WTC11 (cell line): ENCODE results near the gene CFAP91. TPM values are rescaled to one million over a fixed set of nuclear protein-coding genes. Genes with fewer than 3 reads are reported as not detected.

Experiments used
- ATAC-seq: fragments of 200-7000 bp; cut with Tn5 transposase; 2 replicates; pipeline ENCODE4 v1.10.0; 2021; ENCODE audit warnings: mild to moderate bottlenecking, moderate library complexity
- Bru-seq: library from RNA; stranded (reverse); fragments of 400-500 nt; gene quantifications from one replicate; lab custom pipeline; 2021; lab: Mats Ljungman, UMichigan
- CTCF ChIA-PET: fragments of 300-600 bp; sonication (Branson Sonifier 250); formaldehyde crosslinking; loops from one replicate; lab custom pipeline; 2021; ENCODE audit warnings: antibody characterized with exemption; lab: Charles Lee
- POLR2A ChIA-PET: fragments of 350-600 bp; sonication (Branson Sonifier 250); formaldehyde crosslinking; loops from one replicate; lab custom pipeline; 2021; ENCODE audit warnings: antibody characterized with exemption; lab: Charles Lee
- DNase-seq: peaks from one replicate; pipeline ENCODE4 v3.0.0; 2021; ENCODE audit warnings: low spot score
- H3K27ac Mint-ChIP-seq: 2 replicates; pipeline ENCODE4 v1.8.0; 2021; ENCODE audit warnings: mixed read lengths
- H3K27me3 Mint-ChIP-seq: 2 replicates; pipeline ENCODE4 v1.8.0; 2021; ENCODE audit warnings: low read depth, mild to moderate bottlenecking, moderate library complexity, mixed read lengths
- H3K36me3 Mint-ChIP-seq: 2 replicates; pipeline ENCODE4 v1.8.0; 2021; ENCODE audit warnings: mixed read lengths
- H3K4me1 Mint-ChIP-seq: 2 replicates; pipeline ENCODE4 v1.8.0; 2022; ENCODE audit warnings: mixed read lengths
- H3K4me3 Mint-ChIP-seq: 2 replicates; pipeline ENCODE4 v1.8.0; 2021; ENCODE audit warnings: mild to moderate bottlenecking, moderate library complexity, mixed read lengths
- H3K9me3 Mint-ChIP-seq: 2 replicates; pipeline ENCODE4 v1.8.0; 2021; ENCODE audit warnings: mixed read lengths
- ATF3 ChIP-seq: sonication (generic); formaldehyde crosslinking; conservative IDR thresholded peaks from 2 replicates; pipeline ENCODE4 v1.8.1; 2022; ENCODE audit warnings: mild to moderate bottlenecking, missing genetic modification reagents
- CBFB ChIP-seq: sonication (generic); formaldehyde crosslinking; IDR thresholded peaks from 2 replicates; pipeline ENCODE4 v1.8.1; 2022; ENCODE audit warnings: mild to moderate bottlenecking, low read depth, missing genetic modification reagents
- E2F5 ChIP-seq: sonication (generic); formaldehyde crosslinking; IDR thresholded peaks from 2 replicates; pipeline ENCODE4 v1.8.1; 2022; ENCODE audit warnings: mild to moderate bottlenecking, moderate library complexity, missing genetic modification reagents
- FOXP1 ChIP-seq: sonication (generic); formaldehyde crosslinking; IDR thresholded peaks from 2 replicates; pipeline ENCODE4 v1.8.0; 2022; ENCODE audit warnings: missing genetic modification reagents, mild to moderate bottlenecking, moderate library complexity, borderline replicate concordance
- GABPB1 ChIP-seq: sonication (generic); formaldehyde crosslinking; IDR thresholded peaks from 2 replicates; pipeline ENCODE4 v1.8.1; 2023; ENCODE audit warnings: mild to moderate bottlenecking, missing genetic modification reagents
- HMGXB4 ChIP-seq: sonication (generic); formaldehyde crosslinking; IDR thresholded peaks from 2 replicates; pipeline ENCODE4 v1.8.1; 2023; ENCODE audit warnings: mild to moderate bottlenecking, moderate library complexity, missing genetic modification reagents
- MAX ChIP-seq: sonication (generic); formaldehyde crosslinking; IDR thresholded peaks from 2 replicates; pipeline ENCODE4 v1.8.0; 2022; ENCODE audit warnings: mild to moderate bottlenecking, missing genetic modification reagents
- NFE2L1 ChIP-seq: sonication (generic); formaldehyde crosslinking; IDR thresholded peaks from 2 replicates; pipeline ENCODE4 v1.8.1; 2023; ENCODE audit warnings: missing genetic modification reagents
- NR1H2 ChIP-seq: sonication (generic); formaldehyde crosslinking; IDR thresholded peaks from 2 replicates; pipeline ENCODE4 v1.9.0; 2021; ENCODE audit warnings: mild to moderate bottlenecking, moderate library complexity, missing genetic modification reagents
- SP1 ChIP-seq: sonication (generic); formaldehyde crosslinking; conservative IDR thresholded peaks from 2 replicates; pipeline ENCODE4 v1.8.1; 2022; ENCODE audit warnings: missing genetic modification reagents
- TCF7 ChIP-seq: sonication (generic); formaldehyde crosslinking; IDR thresholded peaks from 2 replicates; pipeline ENCODE4 v1.8.0; 2022; ENCODE audit warnings: mild to moderate bottlenecking, low read depth, missing genetic modification reagents, moderate library complexity
- TEAD1 ChIP-seq: sonication (generic); formaldehyde crosslinking; IDR thresholded peaks from 2 replicates; pipeline ENCODE4 v1.8.0; 2022; ENCODE audit warnings: mild to moderate bottlenecking, missing genetic modification reagents
- ZBTB21 ChIP-seq: sonication (generic); formaldehyde crosslinking; IDR thresholded peaks from 2 replicates; pipeline ENCODE4 v1.8.1; 2023; ENCODE audit warnings: mild to moderate bottlenecking, missing genetic modification reagents, borderline replicate concordance
- ZNF138 ChIP-seq: sonication (generic); formaldehyde crosslinking; conservative IDR thresholded peaks from 2 replicates; pipeline ENCODE4 v1.8.1; 2022; ENCODE audit warnings: mild to moderate bottlenecking, moderate library complexity, missing genetic modification reagents
- ZNF232 ChIP-seq: sonication (generic); formaldehyde crosslinking; IDR thresholded peaks from 2 replicates; pipeline ENCODE4 v1.8.0; 2022; ENCODE audit warnings: mild to moderate bottlenecking, missing genetic modification reagents
- ZNF423 ChIP-seq: fragments of 250-450 bp; sonication (Bioruptor Pico); IDR thresholded peaks from 2 replicates; pipeline ENCODE4 v2.1.2; 2022; ENCODE audit warnings: mild to moderate bottlenecking, moderate library complexity
- long read RNA-seq, 3 experiments: library from RNA in 1 of 3; library from capped mRNA in 1 of 3; library from polyadenylated mRNA in 1 of 3; unstranded in 2 of 3; stranded (forward) in 1 of 3; transcript quantifications; one replicate each; pipeline ENCODE4 v2.0.0, GENCODE V29; 2021
- total RNA-seq: library from RNA; stranded (reverse); gene quantifications from 3 replicates; pipeline ENCODE4 v1.2.3, GENCODE V29; 2021
- TF ChIP-seq, protein P1 (sequence below): sonication (generic); formaldehyde crosslinking; IDR thresholded peaks from 2 replicates; pipeline ENCODE4 v1.8.0; 2022; ENCODE audit warnings: missing genetic modification reagents
- TF ChIP-seq, protein P2 (sequence below): sonication (generic); formaldehyde crosslinking; IDR thresholded peaks from 2 replicates; pipeline ENCODE4 v1.8.0; 2022; ENCODE audit warnings: mild to moderate bottlenecking, missing genetic modification reagents
- TF ChIP-seq, protein P3 (sequence below): sonication (generic); formaldehyde crosslinking; IDR thresholded peaks from 2 replicates; pipeline ENCODE4 v1.8.1; 2023; ENCODE audit warnings: mild to moderate bottlenecking, missing genetic modification reagents, moderate library complexity

CFAP91 gene
- total RNA-seq: 2.2 to 3.5 TPM (median 3.3 TPM) in 3 replicates
- Bru-seq, nascent RNA: percentile 39 among the genes with signal in this experiment
- long read RNA-seq, experiment 1, full-length matches to known transcripts: 2 of 7 reads
- long read RNA-seq, experiment 1, partial matches to known transcripts: 2 of 7 reads
- long read RNA-seq, experiment 1, other reads (novel, unspliced or antisense): 3 of 7 reads
- long read RNA-seq, experiment 2, partial matches to known transcripts: 1 of 2 reads
- long read RNA-seq, experiment 2, other reads (novel, unspliced or antisense): 0 of 2 reads
- long read RNA-seq, experiment 3, partial matches to known transcripts: 0 of 1 reads
- long read RNA-seq, experiment 3, other reads (novel, unspliced or antisense): 0 of 1 reads

- Mint-ChIP-seq H3K27ac (no peak within 1 kb of the TSS), H3K4me3 (peak within 1 kb of the TSS; percentile 69), H3K27me3 (peaks cover 38% of the 10 kb centered on the region), H3K36me3 (no peaks in the 10 kb centered on the region), H3K4me1 (peaks cover 13% of the 10 kb centered on the region), H3K9me3 (peaks cover 3% of the 10 kb centered on the region; the same call in 1 of the 2 replicates)
- DNase-seq (peak; percentile 99), ATAC-seq (peak; percentile 99)
- ChIA-PET CTCF (interaction anchor here (1.0 kb wide), 1 partner anchor 12 kb away, joined by 3 read pairs; no protein-coding TSS in a partner anchor), POLR2A (interaction anchor here (1.0 kb wide), 1 partner anchor 26 kb away, joined by 3 read pairs; the partner anchor contains the start of gene COX17)
- TF ChIP-seq NR1H2: no peak
- no peak for TF ChIP-seq ATF3 (CRISPR knock-in tag)
- peak; percentile 69; the same call in 1 of the 2 replicates for TF ChIP-seq FOXP1
- TF ChIP-seq MAX: peak; percentile 90
- TF ChIP-seq, protein P1, sequence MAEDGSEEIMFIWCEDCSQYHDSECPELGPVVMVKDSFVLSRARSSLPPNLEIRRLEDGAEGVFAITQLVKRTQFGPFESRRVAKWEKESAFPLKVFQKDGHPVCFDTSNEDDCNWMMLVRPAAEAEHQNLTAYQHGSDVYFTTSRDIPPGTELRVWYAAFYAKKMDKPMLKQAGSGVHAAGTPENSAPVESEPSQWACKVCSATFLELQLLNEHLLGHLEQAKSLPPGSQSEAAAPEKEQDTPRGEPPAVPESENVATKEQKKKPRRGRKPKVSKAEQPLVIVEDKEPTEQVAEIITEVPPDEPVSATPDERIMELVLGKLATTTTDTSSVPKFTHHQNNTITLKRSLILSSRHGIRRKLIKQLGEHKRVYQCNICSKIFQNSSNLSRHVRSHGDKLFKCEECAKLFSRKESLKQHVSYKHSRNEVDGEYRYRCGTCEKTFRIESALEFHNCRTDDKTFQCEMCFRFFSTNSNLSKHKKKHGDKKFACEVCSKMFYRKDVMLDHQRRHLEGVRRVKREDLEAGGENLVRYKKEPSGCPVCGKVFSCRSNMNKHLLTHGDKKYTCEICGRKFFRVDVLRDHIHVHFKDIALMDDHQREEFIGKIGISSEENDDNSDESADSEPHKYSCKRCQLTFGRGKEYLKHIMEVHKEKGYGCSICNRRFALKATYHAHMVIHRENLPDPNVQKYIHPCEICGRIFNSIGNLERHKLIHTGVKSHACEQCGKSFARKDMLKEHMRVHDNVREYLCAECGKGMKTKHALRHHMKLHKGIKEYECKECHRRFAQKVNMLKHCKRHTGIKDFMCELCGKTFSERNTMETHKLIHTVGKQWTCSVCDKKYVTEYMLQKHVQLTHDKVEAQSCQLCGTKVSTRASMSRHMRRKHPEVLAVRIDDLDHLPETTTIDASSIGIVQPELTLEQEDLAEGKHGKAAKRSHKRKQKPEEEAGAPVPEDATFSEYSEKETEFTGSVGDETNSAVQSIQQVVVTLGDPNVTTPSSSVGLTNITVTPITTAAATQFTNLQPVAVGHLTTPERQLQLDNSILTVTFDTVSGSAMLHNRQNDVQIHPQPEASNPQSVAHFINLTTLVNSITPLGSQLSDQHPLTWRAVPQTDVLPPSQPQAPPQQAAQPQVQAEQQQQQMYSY (CRISPR knock-in tag): peak; percentile 97
- TF ChIP-seq ZBTB21 (CRISPR knock-in tag): peak; percentile 11; the same call in 1 of the 2 replicates
- TF ChIP-seq E2F5 (CRISPR knock-in tag): peak; percentile 86
- TF ChIP-seq ZNF138 (CRISPR knock-in tag): no peak; the same call in 1 of the 2 replicates
- TF ChIP-seq GABPB1 (CRISPR knock-in tag): no peak
- 0 out of 2 replicates have a peak, but pooled peaks have one; percentile 5 for TF ChIP-seq TEAD1
- peak; percentile 52 for TF ChIP-seq ZNF423 (CRISPR knock-in tag)
- no peak for TF ChIP-seq TCF7 (CRISPR knock-in tag)
- TF ChIP-seq, protein P2, sequence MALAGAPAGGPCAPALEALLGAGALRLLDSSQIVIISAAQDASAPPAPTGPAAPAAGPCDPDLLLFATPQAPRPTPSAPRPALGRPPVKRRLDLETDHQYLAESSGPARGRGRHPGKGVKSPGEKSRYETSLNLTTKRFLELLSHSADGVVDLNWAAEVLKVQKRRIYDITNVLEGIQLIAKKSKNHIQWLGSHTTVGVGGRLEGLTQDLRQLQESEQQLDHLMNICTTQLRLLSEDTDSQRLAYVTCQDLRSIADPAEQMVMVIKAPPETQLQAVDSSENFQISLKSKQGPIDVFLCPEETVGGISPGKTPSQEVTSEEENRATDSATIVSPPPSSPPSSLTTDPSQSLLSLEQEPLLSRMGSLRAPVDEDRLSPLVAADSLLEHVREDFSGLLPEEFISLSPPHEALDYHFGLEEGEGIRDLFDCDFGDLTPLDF (CRISPR knock-in tag): no peak
- TF ChIP-seq SP1 (CRISPR knock-in tag): peak; percentile 83
- peak; percentile 75; the same call in 1 of the 2 replicates for TF ChIP-seq ZNF232 (CRISPR knock-in tag)
- TF ChIP-seq HMGXB4: peak; percentile 24; the same call in 1 of the 2 replicates
- TF ChIP-seq CBFB (CRISPR knock-in tag): no peak
- TF ChIP-seq, protein P3, sequence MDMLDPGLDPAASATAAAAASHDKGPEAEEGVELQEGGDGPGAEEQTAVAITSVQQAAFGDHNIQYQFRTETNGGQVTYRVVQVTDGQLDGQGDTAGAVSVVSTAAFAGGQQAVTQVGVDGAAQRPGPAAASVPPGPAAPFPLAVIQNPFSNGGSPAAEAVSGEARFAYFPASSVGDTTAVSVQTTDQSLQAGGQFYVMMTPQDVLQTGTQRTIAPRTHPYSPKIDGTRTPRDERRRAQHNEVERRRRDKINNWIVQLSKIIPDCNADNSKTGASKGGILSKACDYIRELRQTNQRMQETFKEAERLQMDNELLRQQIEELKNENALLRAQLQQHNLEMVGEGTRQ (CRISPR knock-in tag): peak; percentile 18; the same call in 1 of the 2 replicates
- peak; percentile 30; the same call in 1 of the 2 replicates for TF ChIP-seq NFE2L1
Observed at GRCh38 chr3:119702530-119703527, at the start of gene CFAP91. Gene CFAP91 (plus strand): TSS chr3:119703022. CDS start chr3:119703099, 77 bp downstream.
